Kidney (tissue), 14 donors: ENCODE measurements around the gene TRPC4. TPM values are rescaled to one million over a fixed set of nuclear protein-coding genes. Genes with fewer than 3 reads are reported as not detected.

Source experiments
- DNase-seq, 5 donors: peaks; one replicate each; pipeline ENCODE4 v3.0.0-alpha.2; 2013 to 2020
- FAIRE-seq: peaks from 2 replicates; lab custom pipeline; 2012; peaks lifted over from hg19 to GRCh38; lab: Jason Lieb, UNC
- H3K27ac ChIP-seq, 2 donors: one replicate each; pipeline ENCODE4 v1.7.0; 2013; ENCODE audit warnings: low read depth in 2 of 2, low read length in 2 of 2, inconsistent platforms in 1 of 2
- H3K27me3 ChIP-seq: one replicate; pipeline ENCODE4 v1.7.1; 2013; ENCODE audit warnings: low read length, inconsistent platforms; ENCODE audit not compliant: control insufficient read depth, insufficient read depth
- H3K36me3 ChIP-seq, 3 donors: one replicate each; pipeline versions ENCODE4 v1.7.0 to v1.7.1; 2013; ENCODE audit warnings: low read length in 3 of 3, control low read depth in 1 of 3, inconsistent platforms in 1 of 3; ENCODE audit not compliant: insufficient read depth in 3 of 3, control insufficient read depth in 2 of 3
- H3K4me1 ChIP-seq, 3 donors: one replicate each; pipeline versions ENCODE4 v1.7.0 to v1.7.1; 2013; ENCODE audit warnings: low read length in 3 of 3, inconsistent platforms in 1 of 3, low read depth in 1 of 3; ENCODE audit not compliant: control insufficient read depth in 2 of 3, insufficient read depth in 2 of 3
- H3K4me3 ChIP-seq, 3 donors: one replicate each; pipeline versions ENCODE4 v1.7.0 to v1.8.1; 2013; ENCODE audit warnings: low read length in 3 of 3, control low read depth in 1 of 3, inconsistent platforms in 1 of 3
- H3K9ac ChIP-seq, 3 donors: one replicate each; pipeline versions ENCODE4 v1.7.0 to v1.7.1; 2013; ENCODE audit warnings: low read length in 3 of 3, control low read depth in 1 of 3, inconsistent platforms in 1 of 3
- H3K9me3 ChIP-seq, 3 donors: one replicate each; pipeline versions ENCODE4 v1.7.0 to v1.7.1; 2013; ENCODE audit warnings: low read length in 3 of 3, control low read depth in 1 of 3, inconsistent platforms in 1 of 3; ENCODE audit not compliant: control insufficient read depth in 2 of 3, insufficient read depth in 1 of 3
- CTCF ChIP-seq: IDR thresholded peaks from 3 replicates; pipeline ENCODE4 v1.5.1; 2012; ENCODE audit warnings: mild to moderate bottlenecking, moderate library complexity, borderline replicate concordance; ENCODE audit not compliant: insufficient read depth; ENCODE audit errors: extremely low read depth
- intact Hi-C: fragments of 100-400 bp; cut with DNase I; formaldehyde crosslinking; loops from one replicate; pipeline ENCODE4 v1.11.1; 2022
- polyA plus RNA-seq: library from polyadenylated mRNA; stranded (reverse); fragments of 350-450 nt; fragmentation: Illumina TruSeq; extraction: RNeasy Lipid Tissue Mini Kit (QIAGEN cat#74804); gene quantifications from one replicate; pipeline ENCODE4 v1.2.3, GENCODE V29; 2014; ENCODE audit warnings: low read depth, low replicate concordance; ENCODE audit not compliant: insufficient read depth
- total RNA-seq: library from RNA; stranded (reverse); fragmentation: NEBNext Ultra II Directional; extraction: Animal tissue kit (Norgen Biotek cat#: 25700); gene quantifications from one replicate; pipeline ENCODE4 v1.2.1, GENCODE V29; 2021
- donor health status: control.
- donor health status: control.
- donor health status: control.
- donor health status: control.
- donor health status: control.
- donor health status: DM: yes; HTN: yes; CAD: no.
- donor health status: Normal renal cell carcinoma (clear cell type).

TRPC4 gene
- total and polyA plus RNA-seq, 2 donors from 2014 or later = 0.62 to 2.9 TPM

GRCh38 chr13:37701972-37702371 is 167.6 kb downstream of the TRPC4 start:
- no peak for TF ChIP-seq CTCF
- Histone ChIP-seq H3K9me3 (no peaks in the 10 kb centered on the region), H3K36me3 (no peaks in the 10 kb centered on the region), H3K9ac (no peak overlapping the region), H3K4me3 (no peak overlapping the region), H3K27ac (no peak overlapping the region), H3K27me3 (no peaks in the 10 kb centered on the region), H3K4me1 (no peaks in the 10 kb centered on the region)
- no peak for FAIRE-seq
- no peak for DNase-seq
- intact Hi-C loops = no loop called here

- no peak for FAIRE-seq
- Histone ChIP-seq H3K9me3 (no peaks in the 10 kb centered on the region), H3K27me3 (no peaks in the 10 kb centered on the region), H3K36me3 (no peaks in the 10 kb centered on the region), H3K4me1 (no peaks in the 10 kb centered on the region), H3K9ac (no peak overlapping the region), H3K4me3 (no peak overlapping the region), H3K27ac (no peak overlapping the region)
- intact Hi-C loops = no loop called here
- no peak for TF ChIP-seq CTCF
- no peak for DNase-seq
These were observed 168.3 kb downstream of the TRPC4 start for GRCh38 chr13:37701306-37701705.

GRCh38 chr13:37700887-37701286 is 168.7 kb downstream of the TRPC4 start:
- FAIRE-seq (no peak), DNase-seq (peak in 1 of 5 donors; percentile 28)
- no peak overlapping the region for H3K4me3 ChIP-seq
- no peaks in the 10 kb centered on the region for H3K27me3 ChIP-seq
- H3K9ac ChIP-seq = no peak overlapping the region
- no peaks in the 10 kb centered on the region for H3K36me3 ChIP-seq
- TF ChIP-seq CTCF = no peak
- no peaks in the 10 kb centered on the region for H3K9me3 ChIP-seq
- no peaks in the 10 kb centered on the region for H3K4me1 ChIP-seq
- peak overlapping the region in 1 of 2 donors; percentile 14 for H3K27ac ChIP-seq
- intact Hi-C loops = no loop called here

GRCh38 chr13:37695200-37695599 is 174.4 kb downstream of the TRPC4 start:
- Histone ChIP-seq H3K27ac (no peak overlapping the region), H3K9ac (no peak overlapping the region), H3K4me1 (no peaks in the 10 kb centered on the region), H3K9me3 (no peaks in the 10 kb centered on the region), H3K27me3 (no peaks in the 10 kb centered on the region), H3K4me3 (no peak overlapping the region), H3K36me3 (no peaks in the 10 kb centered on the region)
- DNase-seq (no peak), FAIRE-seq (no peak)
- intact Hi-C loops = no loop called here
- no peak for TF ChIP-seq CTCF
